Stimulated activated CD4-positive, alpha-beta T cell treated with anti-CD3 and anti-CD28 coated beads, Interleukin-2, amount 100 ng/mL, for 48 hours (primary cell): ENCODE measurements around the gene DEPDC1B.
"Not testable (repeated sequence)": the region's sequence is repeated elsewhere in the genome, so short reads cannot be mapped to it uniquely, and the experiment has no call there.

Experiments used
- DNase-seq, 2 donors: peaks; one replicate each; pipeline ENCODE4 v3.0.0-alpha.2; 2020

Gene DEPDC1B

GRCh38 chr5:60578315-60578714 lies 121.7 kb downstream of the DEPDC1B start:
- no peak for DNase-seq

DNA sequence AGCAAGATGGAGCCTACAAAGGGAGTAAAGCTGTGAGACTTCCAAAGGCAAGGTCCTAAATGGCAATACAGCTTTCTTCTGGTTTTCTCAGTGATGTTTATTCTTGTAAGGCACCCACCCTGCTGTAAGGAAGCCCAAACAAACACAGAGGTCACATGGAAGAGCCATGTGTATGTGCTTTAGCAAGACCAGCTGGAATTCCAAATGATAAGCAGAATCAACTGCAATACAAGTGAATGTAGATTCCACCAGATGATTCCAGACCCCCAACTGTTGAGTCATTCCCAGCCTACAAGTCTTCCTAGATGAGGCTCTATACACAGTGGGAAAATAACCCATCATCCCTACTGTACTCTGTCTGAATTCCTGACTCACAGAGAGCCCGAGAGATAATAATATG lies 122.8 kb downstream of the DEPDC1B start:
- no peak for DNase-seq

GRCh38 chr5:60576425-60576824 lies 123.5 kb downstream of the DEPDC1B start:
- DNase-seq: no peak

DNA sequence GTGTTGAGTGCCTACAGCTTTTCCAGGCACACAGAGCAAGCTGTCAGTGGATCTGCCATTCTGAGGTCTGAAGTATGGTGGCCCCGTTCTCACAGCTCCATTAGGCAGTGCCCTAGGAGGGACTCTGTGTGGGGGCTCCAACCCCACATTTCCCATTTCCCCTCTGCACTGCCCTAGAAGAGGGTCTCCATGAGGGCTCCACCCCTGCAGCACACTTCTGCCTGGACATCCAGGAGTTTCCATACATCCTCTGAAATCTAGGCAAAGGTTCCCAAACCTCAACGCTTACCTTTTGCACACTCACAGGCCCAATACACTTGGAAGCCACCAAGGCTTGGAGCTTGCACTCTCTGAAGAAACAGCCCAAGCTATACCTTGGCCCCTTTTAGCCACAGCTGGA lies 131.3 kb downstream of the DEPDC1B start:
- DNase-seq: no peak

- DNase-seq: no peak
Measured at GRCh38 chr5:60563696-60564324, 136.2 kb downstream of the DEPDC1B start.

DNA sequence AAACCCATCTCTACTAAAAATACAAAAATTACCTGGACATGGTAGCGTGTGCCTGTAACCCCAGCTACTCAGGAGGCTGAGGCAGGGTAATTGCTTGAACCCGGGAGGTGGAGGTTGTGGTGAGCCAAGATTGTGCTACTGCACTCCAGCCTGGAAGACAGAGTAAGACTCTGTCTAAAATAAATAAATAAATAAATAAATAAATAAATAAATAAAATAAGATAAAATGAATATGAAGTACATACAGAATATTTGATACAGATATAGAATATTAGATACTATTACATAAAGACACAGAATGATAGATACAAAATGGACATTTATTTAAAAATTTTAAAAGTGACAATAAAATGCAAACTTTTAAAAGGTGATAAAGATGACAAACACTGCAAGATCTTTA lies 146.7 kb downstream of the DEPDC1B start:
- not testable (repeated sequence) for DNase-seq

- DNase-seq: no peak
Measured at GRCh38 chr5:60551829-60552228, 148.1 kb downstream of the DEPDC1B start.

DNA sequence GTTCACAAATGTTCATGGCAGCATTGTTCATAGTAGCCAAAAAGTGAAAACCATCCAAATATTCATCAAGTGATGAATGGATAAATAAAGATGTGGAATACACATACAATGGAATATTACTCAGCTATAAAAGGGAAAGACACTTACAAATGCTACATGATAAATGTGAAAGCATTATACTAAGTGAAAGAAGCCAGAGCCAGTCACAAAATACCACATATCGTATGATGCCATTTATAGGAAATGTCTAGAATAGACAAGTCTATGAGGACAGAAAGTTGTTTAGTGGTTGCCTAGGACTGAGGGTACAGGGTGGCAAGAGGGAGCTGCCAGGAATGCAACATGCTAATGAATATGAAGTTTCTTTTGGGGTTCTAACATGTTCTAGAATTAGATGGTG lies 148.7 kb downstream of the DEPDC1B start:
- DNase-seq: no peak

GRCh38 chr5:60550311-60550710 lies 149.7 kb downstream of the DEPDC1B start:
- no peak for DNase-seq

GRCh38 chr5:60549841-60550240 lies 150.1 kb downstream of the DEPDC1B start:
- no peak for DNase-seq
